Naive thymus-derived CD8-positive, alpha-beta T cell (primary cell): Measurements from ENCODE around the gene AHSA1. TPM values are rescaled to one million over a fixed set of nuclear protein-coding genes. Genes with fewer than 3 reads are reported as not detected.

Source experiments
- ATAC-seq, 2 donors: fragments of 150-1000 bp; cut with Tn5 transposase in 1 of 2; sonication (Bioruptor Pico), chemical (Tn5 transposase) in 1 of 2; 1 replicate in 1 of 2; 2 replicates in 1 of 2; pipeline ENCODE4 v1.10.0; 2021; ENCODE audit warnings: mild to moderate bottlenecking in 2 of 2, moderate library complexity in 2 of 2
- POLR2A ChIA-PET: fragments of 350-600 bp; sonication (Branson Sonifier 250); formaldehyde crosslinking; loops from one replicate; lab custom pipeline; 2021; ENCODE audit warnings: antibody characterized with exemption; lab: Charles Lee
- DNase-seq, 10 donors: peaks; one replicate each; pipeline versions ENCODE4 v3.0.0 to v3.0.0-alpha.2; 2020 to 2022
- H3K27ac Mint-ChIP-seq, 10 donors: one replicate each; pipeline ENCODE4 v1.8.0; 2020 to 2022; ENCODE audit warnings: mild to moderate bottlenecking in 10 of 10, mixed read lengths in 10 of 10, moderate library complexity in 4 of 10, inconsistent platforms in 1 of 10
- H3K27me3 Mint-ChIP-seq, 5 donors: one replicate each; pipeline ENCODE4 v1.8.0; 2021 to 2022; ENCODE audit warnings: mixed read lengths in 5 of 5
- H3K36me3 Mint-ChIP-seq, 3 donors: one replicate each; pipeline ENCODE4 v1.8.0; 2020 to 2022; ENCODE audit warnings: mixed read lengths in 3 of 3, mild to moderate bottlenecking in 2 of 3, inconsistent platforms in 1 of 3
- H3K4me1 Mint-ChIP-seq, 4 donors: one replicate each; pipeline ENCODE4 v1.8.0; 2021 to 2022; ENCODE audit warnings: mixed read lengths in 4 of 4
- H3K4me3 Mint-ChIP-seq, 10 donors: one replicate each; pipeline ENCODE4 v1.8.0; 2020 to 2022; ENCODE audit warnings: mild to moderate bottlenecking in 10 of 10, mixed read lengths in 10 of 10, moderate library complexity in 6 of 10, inconsistent platforms in 1 of 10
- H3K9me3 Mint-ChIP-seq, 9 donors: one replicate each; pipeline ENCODE4 v1.8.0; 2020 to 2022; ENCODE audit warnings: mixed read lengths in 9 of 9, mild to moderate bottlenecking in 3 of 9, inconsistent platforms in 1 of 9, moderate library complexity in 1 of 9
- polyA plus RNA-seq, 3 donors: library from polyadenylated mRNA; unstranded; fragments of 300-500 nt; fragmentation: Illumina TruSeq; gene quantifications; one replicate each; pipeline ENCODE4 v1.2.3, GENCODE V29; 2021
- total RNA-seq, 8 experiments: library from RNA in 2 of 8; stranded (reverse) in 2 of 8; gene quantifications; one replicate each; pipeline ENCODE4 v1.2.3 and lab custom pipeline; 2021 to 2026

AHSA1 gene
- total and polyA plus RNA-seq, 5 experiments from 2014 or later, result 105 to 171 (median 114) TPM

- Mint-ChIP-seq H3K27ac (peak overlapping the region in 1 of 10 donors; percentile 17), H3K4me1 (no peaks in the 10 kb centered on the region), H3K4me3 (no peak overlapping the region), H3K36me3 (no peaks in the 10 kb centered on the region), H3K27me3 (peaks cover 0 to 9% (median 0%) of the 10 kb centered on the region in 5 donors), H3K9me3 (no peaks in the 10 kb centered on the region)
- POLR2A ChIA-PET, result no interaction called here
- ATAC-seq (no peak), DNase-seq (no peak)
Observed at GRCh38 chr14:77475432-77476115, 17.7 kb downstream of the AHSA1 start.

GRCh38 chr14:77478029-77478428, 20.1 kb downstream of the AHSA1 start:
- no peaks in the 10 kb centered on the region for H3K9me3 Mint-ChIP-seq
- no peaks in the 10 kb centered on the region for H3K4me1 Mint-ChIP-seq
- H3K36me3 Mint-ChIP-seq, result no peaks in the 10 kb centered on the region
- H3K27me3 Mint-ChIP-seq, result peaks cover 0 to 9% (median 0%) of the 10 kb centered on the region in 5 donors
- H3K27ac Mint-ChIP-seq, result no peak overlapping the region
- POLR2A ChIA-PET, result no interaction called here
- H3K4me3 Mint-ChIP-seq, result no peak overlapping the region
- DNase-seq, result no peak
- ATAC-seq, result no peak

GRCh38 chr14:77478796-77479195, 20.9 kb downstream of the AHSA1 start:
- no peak overlapping the region for H3K27ac Mint-ChIP-seq
- no peaks in the 10 kb centered on the region for H3K9me3 Mint-ChIP-seq
- no peaks in the 10 kb centered on the region for H3K4me1 Mint-ChIP-seq
- POLR2A ChIA-PET, result interaction anchor here (0.7 kb wide), 1 partner anchor 181 kb away, joined by 4 read pairs; no protein-coding TSS in a partner anchor
- DNase-seq, result no peak
- peaks cover 0 to 9% (median 0%) of the 10 kb centered on the region in 5 donors for H3K27me3 Mint-ChIP-seq
- no peaks in the 10 kb centered on the region for H3K36me3 Mint-ChIP-seq
- H3K4me3 Mint-ChIP-seq, result no peak overlapping the region
- ATAC-seq, result no peak

- peak overlapping the region in 1 of 10 donors; percentile 10 for H3K27ac Mint-ChIP-seq
- H3K4me3 Mint-ChIP-seq, result no peak overlapping the region
- H3K27me3 Mint-ChIP-seq, result no peaks in the 10 kb centered on the region
- H3K4me1 Mint-ChIP-seq, result no peaks in the 10 kb centered on the region
- POLR2A ChIA-PET, result no interaction called here
- ATAC-seq, result no peak
- no peaks in the 10 kb centered on the region for H3K9me3 Mint-ChIP-seq
- no peak for DNase-seq
- no peaks in the 10 kb centered on the region for H3K36me3 Mint-ChIP-seq
Observed at GRCh38 chr14:77482422-77482821, 24.5 kb downstream of the AHSA1 start.

- Mint-ChIP-seq H3K4me3 (no peak overlapping the region), H3K27me3 (no peaks in the 10 kb centered on the region), H3K9me3 (no peaks in the 10 kb centered on the region), H3K27ac (no peak overlapping the region), H3K36me3 (no peaks in the 10 kb centered on the region), H3K4me1 (no peaks in the 10 kb centered on the region)
- DNase-seq, result peak in 1 of 10 donors; percentile 1
- POLR2A ChIA-PET, result no interaction called here
- ATAC-seq, result no peak
Observed at GRCh38 chr14:77485256-77485655, 27.4 kb downstream of the AHSA1 start.

GRCh38 chr14:77485901-77486678, 28.2 kb downstream of the AHSA1 start:
- POLR2A ChIA-PET, result no interaction called here
- Mint-ChIP-seq H3K4me1 (no peaks in the 10 kb centered on the region), H3K27me3 (no peaks in the 10 kb centered on the region), H3K36me3 (no peaks in the 10 kb centered on the region), H3K27ac (peak overlapping the region in 3 of 10 donors; percentile 7 to 47 (median 29)), H3K4me3 (no peak overlapping the region), H3K9me3 (no peaks in the 10 kb centered on the region)
- no peak for ATAC-seq
- peak in 1 of 10 donors; percentile 4 for DNase-seq

GRCh38 chr14:77488558-77488957, 30.7 kb downstream of the AHSA1 start:
- POLR2A ChIA-PET, result no interaction called here
- H3K27ac Mint-ChIP-seq, result no peak overlapping the region
- no peak for ATAC-seq

GRCh38 chr14:77489041-77489440, 31.1 kb downstream of the AHSA1 start:
- H3K27ac Mint-ChIP-seq, result no peak overlapping the region
- no peaks in the 10 kb centered on the region for H3K4me1 Mint-ChIP-seq
- no peaks in the 10 kb centered on the region for H3K9me3 Mint-ChIP-seq
- H3K4me3 Mint-ChIP-seq, result no peak overlapping the region
- peak in 1 of 10 donors; percentile 37 for DNase-seq
- no peak for ATAC-seq
- H3K36me3 Mint-ChIP-seq, result no peaks in the 10 kb centered on the region
- no peaks in the 10 kb centered on the region for H3K27me3 Mint-ChIP-seq
- POLR2A ChIA-PET, result no interaction called here

More at GRCh38 chr14:77488558-77488957, 30.7 kb downstream of the AHSA1 start:
- no peaks in the 10 kb centered on the region for H3K36me3 Mint-ChIP-seq
- no peaks in the 10 kb centered on the region for H3K27me3 Mint-ChIP-seq
- no peak overlapping the region for H3K4me3 Mint-ChIP-seq
- no peaks in the 10 kb centered on the region for H3K4me1 Mint-ChIP-seq
- no peaks in the 10 kb centered on the region for H3K9me3 Mint-ChIP-seq
- peak in 1 of 10 donors; percentile 40 for DNase-seq

- peaks cover 0 to 7% (median 2%) of the 10 kb centered on the region in 5 donors for H3K27me3 Mint-ChIP-seq
- no peak overlapping the region for H3K4me3 Mint-ChIP-seq
- no peaks in the 10 kb centered on the region for H3K9me3 Mint-ChIP-seq
- POLR2A ChIA-PET, result no interaction called here
- peak overlapping the region in 1 of 10 donors; percentile 55 for H3K27ac Mint-ChIP-seq
- ATAC-seq (no peak), DNase-seq (peak in 1 of 10 donors; percentile 6)
- no peaks in the 10 kb centered on the region for H3K4me1 Mint-ChIP-seq
- H3K36me3 Mint-ChIP-seq, result no peaks in the 10 kb centered on the region
Observed at GRCh38 chr14:77490347-77490986, 32.6 kb downstream of the AHSA1 start.

GRCh38 chr14:77491056-77491455, 33.2 kb downstream of the AHSA1 start:
- Mint-ChIP-seq H3K4me1 (no peaks in the 10 kb centered on the region), H3K4me3 (no peak overlapping the region), H3K36me3 (peaks cover 0 to 2% (median 0%) of the 10 kb centered on the region in 3 donors), H3K27me3 (peaks cover 3 to 13% (median 7%) of the 10 kb centered on the region in 5 donors), H3K9me3 (no peaks in the 10 kb centered on the region), H3K27ac (no peak overlapping the region)
- POLR2A ChIA-PET, result no interaction called here
- no peak for ATAC-seq
- DNase-seq, result no peak

GRCh38 chr14:77495334-77495733, 37.4 kb downstream of the AHSA1 start:
- ATAC-seq (no peak), DNase-seq (no peak)
- Mint-ChIP-seq H3K27ac (no peak overlapping the region), H3K4me3 (no peak overlapping the region), H3K36me3 (peaks cover 0 to 2% (median 0%) of the 10 kb centered on the region in 3 donors), H3K27me3 (peaks cover 13 to 43% (median 29%) of the 10 kb centered on the region in 5 donors), H3K9me3 (no peaks in the 10 kb centered on the region), H3K4me1 (peaks cover 2 to 8% (median 7%) of the 10 kb centered on the region in 4 donors)
- POLR2A ChIA-PET, result no interaction called here

GRCh38 chr14:77498120-77498979, 40.5 kb downstream of the AHSA1 start, which contains the start of gene ISM2:
Gene ISM2 (minus strand): TSS chr14:77498816. CDS start chr14:77498793, 23 bp downstream.
- H3K4me3 Mint-ChIP-seq, result peak within 1 kb of the TSS; percentile 60 to 84 (median 78)
- H3K36me3 Mint-ChIP-seq, result peaks cover 2 to 3% (median 3%) of the 10 kb centered on the region in 3 donors
- H3K27me3 Mint-ChIP-seq, result peaks cover 18 to 46% (median 31%) of the 10 kb centered on the region in 5 donors
- POLR2A ChIA-PET, result no interaction called here
- peaks cover 2 to 9% (median 7%) of the 10 kb centered on the region in 4 donors for H3K4me1 Mint-ChIP-seq
- DNase-seq (peak in 8 of 10 donors; percentile 14 to 42 (median 29)), ATAC-seq (peak; percentile 88 to 95)
- H3K27ac Mint-ChIP-seq, result peak within 1 kb of the TSS in 3 of 10 donors; percentile 15 to 53 (median 47)
- H3K9me3 Mint-ChIP-seq, result peaks cover 0 to 8% (median 4%) of the 10 kb centered on the region in 9 donors
